HG03039 (cell line): ENCODE data around the gene ERG.

Experiments
- ATAC-seq: cut with Tn5 transposase; IDR thresholded peaks from one replicate; pipeline ENCODE4 v1.9.1; 2021; ENCODE audit warnings: mild to moderate bottlenecking, moderate library complexity; ENCODE audit not compliant: unreplicated experiment

ERG gene

DNA sequence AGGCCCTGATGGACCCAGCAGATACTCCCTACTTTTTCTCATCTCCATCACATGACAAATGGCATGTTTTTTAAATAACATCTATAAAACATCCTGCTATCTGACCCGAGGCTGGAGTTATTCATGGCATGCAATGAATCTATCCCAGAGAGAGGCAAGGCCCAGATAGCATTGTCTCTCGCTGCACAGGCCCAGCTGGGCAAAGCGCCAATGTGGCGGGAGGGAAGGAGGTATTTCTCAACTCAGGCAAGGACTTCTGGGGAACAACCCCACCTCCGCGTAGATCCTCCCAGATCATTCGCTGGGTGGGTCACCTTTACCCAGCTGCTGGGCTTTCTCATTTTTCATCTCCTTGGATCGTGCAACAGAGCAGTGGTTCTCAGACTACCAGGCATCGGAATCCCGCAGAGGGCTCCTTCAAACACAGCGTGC is 59.8 kb downstream of the ERG start:
- ATAC-seq = no peak

DNA sequence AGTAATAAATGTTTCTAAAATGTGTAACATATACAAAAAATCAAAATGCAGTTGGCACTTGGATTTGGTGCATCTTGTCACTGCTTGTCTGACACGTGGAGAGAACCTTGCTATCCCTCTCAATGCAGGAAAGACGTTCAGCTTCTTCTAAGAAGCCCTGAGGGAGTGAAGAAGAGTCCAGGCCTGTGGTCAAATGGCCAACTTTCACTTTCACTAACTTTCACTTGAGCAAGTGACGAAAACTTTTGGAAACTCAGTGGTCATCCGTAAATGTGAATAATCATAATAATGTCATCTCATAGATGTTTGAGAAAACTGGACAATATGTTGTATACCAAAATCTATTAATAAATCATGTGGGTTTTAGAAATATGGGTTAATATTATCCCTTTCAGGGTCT is 61.9 kb downstream of the ERG start:
- ATAC-seq = no peak

DNA sequence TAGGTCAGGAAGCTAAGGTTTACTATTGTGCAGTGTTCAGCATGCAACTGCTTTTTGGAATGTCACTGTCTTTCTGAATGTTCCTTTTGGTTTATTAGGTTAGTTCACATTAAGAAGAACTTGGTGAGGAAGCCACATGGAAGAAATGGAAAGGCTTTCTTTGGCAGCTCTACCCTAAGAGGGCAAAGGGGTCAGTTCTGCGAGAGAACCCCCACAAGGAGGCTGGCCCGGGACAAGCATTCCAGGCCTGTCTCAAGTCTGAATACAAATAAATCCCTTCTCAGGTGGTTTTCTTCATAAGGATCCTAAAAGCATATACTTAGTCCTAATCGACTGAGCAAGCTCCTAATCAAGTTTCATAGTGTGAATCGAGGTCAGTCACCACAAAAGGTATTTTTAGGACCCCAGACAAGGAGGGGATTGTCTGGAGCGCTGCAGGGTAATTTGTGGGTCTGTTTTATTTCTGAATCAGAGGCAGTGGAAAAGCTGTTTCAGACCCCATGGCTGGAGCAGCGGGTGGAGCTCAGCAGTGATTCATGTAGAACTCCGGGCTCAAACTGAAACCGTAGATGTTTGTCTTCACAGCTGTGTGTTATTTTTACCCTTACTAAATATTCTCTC is 63.3 kb downstream of the ERG start:
- ATAC-seq = no peak

DNA sequence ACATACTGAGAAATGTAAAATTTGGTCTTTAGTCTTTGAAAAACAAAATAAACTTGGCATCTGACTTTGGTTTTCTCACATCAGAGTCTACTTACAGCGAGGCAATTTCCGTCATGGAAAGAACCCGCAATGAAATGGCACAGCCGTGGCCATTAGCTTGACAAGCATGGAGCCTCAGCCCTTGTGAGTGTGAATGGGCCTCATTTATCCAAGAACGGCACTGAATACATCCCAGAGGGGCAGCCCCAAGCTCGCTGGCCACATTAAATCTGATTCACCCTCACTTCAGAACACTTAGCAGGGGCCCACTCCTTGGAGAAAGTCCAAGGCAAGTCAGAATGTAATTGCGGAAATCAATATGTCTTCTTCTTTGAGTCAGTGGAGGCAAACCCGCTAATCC is 64.8 kb downstream of the ERG start:
- no peak for ATAC-seq

DNA sequence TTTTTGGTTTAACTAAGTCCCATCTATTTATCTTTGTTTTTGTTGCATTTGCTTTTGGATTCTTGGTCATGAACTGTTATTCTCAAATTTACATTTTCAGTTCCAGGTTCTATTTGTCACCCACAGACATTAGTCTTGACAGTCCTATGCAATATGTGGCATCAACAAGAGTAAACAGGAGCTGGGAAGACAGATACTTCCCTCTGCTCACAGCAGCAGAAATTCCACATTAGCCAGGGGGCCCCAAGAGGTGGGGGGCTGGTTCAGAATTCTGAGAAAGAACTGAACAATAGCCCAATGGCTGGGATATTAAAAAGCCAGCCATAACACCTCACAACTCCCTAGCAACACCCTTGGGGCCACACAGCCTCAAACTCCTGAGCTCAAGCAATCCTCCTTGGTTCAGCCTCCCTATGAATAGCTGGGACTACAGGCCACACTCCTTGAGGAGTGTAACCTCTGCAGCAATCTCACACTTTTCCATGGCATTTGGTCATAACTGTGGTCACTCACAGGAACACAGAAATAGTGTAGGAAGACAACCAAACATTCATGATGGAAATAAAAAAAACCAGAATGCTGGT is 67.8 kb downstream of the ERG start:
- no peak for ATAC-seq

DNA sequence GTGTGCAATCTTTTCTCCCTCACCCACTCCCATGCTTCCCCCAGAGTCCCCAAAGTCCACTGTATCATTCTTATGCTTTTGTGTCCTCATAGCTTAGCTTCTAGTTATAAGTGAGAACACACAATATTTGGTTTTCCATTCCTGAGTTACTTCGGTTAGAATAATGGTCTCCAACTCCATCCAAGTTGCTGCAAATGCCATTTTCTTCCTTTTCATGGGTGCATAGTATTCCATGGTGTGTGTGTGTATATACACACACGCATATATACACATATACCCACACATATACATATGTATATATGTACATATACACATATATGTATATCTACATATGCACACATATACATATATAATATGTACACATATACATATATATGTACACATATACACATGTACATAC is 69.3 kb downstream of the ERG start:
- ATAC-seq = no peak

DNA sequence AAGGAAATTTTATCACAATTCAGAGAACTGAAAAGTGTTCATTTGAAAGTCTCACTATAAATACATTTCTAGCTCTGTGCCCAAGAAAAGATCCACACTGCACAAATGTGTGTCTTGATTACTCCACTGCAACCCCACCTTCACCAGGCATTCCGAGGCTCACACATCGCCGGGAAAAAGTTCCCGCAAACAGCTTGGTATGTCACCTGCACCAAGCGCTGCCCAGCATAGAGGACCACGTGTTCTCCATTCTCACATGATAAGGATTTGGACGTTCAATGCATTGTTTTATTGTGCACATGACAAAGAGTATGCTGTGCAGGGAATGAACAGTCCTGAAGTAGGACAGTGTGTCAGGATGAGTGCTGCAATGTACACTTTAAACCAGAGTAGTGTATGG is 70.1 kb downstream of the ERG start:
- ATAC-seq = no peak

DNA sequence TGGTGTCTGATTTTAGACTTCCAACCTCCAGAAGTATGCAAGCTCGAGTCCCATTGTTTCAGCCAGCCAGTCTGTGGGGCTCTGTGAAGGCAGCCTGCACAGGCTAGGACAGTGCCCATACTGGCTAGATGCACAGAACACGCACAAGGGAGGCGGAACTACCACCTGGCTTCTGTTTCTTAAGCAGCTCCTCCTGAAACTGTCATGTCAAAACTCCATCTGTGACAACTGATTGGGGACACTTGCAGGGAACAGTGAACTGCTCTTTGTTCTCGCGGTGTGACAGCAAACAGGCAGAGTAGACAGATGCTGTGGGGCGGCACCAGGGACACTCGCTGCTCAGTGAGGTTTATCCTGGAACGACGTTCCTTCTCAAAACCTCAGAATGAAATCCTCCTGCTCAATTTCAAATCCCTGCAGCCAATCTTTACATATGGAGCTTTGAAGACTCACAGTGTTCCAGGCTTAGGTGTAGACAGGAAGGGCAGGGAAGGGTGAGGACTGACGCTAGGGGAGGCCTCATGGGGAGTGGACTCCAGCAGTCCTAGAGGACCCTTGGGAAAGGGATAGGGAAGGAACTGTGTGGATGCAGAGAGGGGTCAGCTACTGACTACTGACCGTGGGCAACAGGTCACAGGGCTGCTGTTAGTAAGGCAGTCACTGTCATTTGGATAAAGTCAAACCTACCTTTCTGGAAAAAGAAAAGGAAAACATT is 73.8 kb downstream of the ERG start:
- ATAC-seq = no peak

DNA sequence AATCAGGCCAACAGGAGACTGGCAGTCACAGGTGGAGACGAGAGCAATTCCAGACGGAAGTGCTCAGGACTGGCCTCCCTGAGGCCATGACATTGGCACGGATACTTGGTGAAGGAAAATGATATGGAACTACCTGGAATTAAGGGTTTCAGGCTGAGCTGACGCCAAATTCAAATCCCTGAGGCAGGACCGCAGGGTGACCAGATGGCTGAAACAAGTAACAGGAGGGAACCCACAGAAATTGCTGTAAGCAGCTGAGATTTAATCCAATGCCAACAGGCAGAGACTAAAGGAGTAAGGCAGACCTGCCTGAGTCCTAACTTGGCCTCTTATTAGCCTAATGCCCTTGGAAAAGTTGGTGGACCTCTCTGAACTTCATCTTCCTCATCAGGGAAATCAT is 76.2 kb downstream of the ERG start:
- no peak for ATAC-seq

DNA sequence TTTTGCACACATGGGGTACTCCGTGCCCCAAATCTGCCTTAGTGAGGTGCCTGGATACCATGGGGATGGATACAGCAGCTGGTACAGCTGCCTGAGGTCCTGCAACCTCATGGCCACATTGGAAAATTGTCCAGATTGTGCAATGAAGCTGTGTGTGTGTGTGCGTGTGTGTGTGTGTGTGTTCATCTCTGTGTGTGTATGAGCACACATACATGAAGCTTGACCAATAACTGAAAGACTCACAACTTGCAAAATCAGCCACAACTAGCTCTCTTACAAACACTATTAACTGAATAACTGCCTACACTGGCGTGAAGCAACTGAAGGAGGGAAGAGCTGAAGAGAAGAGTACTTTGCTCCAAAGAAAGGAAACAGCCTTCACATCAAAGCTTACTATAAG is 78.1 kb downstream of the ERG start:
- ATAC-seq = no peak

DNA sequence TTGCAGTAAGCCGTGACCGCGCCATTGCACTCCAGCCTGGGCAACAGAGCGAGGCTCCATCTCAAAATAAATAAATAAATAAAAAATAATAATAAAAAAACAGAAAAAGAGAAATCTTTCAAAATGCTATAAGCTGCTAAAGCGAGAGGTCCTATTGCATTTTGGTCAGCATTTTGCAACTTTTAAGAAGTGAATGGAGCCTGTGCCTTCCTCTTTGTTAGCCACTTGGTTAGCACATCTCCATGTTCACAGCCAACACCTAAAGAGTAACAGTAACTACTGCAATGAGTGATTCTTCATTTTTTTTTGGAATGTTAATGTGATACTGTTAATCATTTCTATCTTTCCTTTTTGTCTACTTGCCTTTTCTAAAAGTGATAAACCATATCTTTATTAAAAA is 80.6 kb downstream of the ERG start:
- no peak for ATAC-seq

DNA sequence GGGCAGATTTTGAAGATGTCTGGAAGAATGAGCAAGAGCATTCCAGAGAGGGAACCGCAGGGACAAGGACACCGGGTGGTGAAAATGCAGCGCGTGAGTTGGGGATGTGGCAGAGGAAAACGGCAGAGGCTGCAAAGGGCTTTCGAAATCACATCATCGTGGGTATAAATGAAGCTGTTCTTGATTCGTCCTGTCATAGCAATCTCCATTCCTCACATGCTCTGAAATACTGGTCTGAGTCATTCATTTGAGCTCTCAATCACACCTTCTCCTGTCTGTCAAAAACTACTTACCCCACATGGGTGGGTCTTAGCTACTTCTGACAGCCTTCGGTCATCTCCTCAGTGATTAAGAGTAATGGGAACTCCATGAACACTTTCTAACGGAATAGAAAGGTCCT is 81.5 kb downstream of the ERG start:
- ATAC-seq = no peak

DNA sequence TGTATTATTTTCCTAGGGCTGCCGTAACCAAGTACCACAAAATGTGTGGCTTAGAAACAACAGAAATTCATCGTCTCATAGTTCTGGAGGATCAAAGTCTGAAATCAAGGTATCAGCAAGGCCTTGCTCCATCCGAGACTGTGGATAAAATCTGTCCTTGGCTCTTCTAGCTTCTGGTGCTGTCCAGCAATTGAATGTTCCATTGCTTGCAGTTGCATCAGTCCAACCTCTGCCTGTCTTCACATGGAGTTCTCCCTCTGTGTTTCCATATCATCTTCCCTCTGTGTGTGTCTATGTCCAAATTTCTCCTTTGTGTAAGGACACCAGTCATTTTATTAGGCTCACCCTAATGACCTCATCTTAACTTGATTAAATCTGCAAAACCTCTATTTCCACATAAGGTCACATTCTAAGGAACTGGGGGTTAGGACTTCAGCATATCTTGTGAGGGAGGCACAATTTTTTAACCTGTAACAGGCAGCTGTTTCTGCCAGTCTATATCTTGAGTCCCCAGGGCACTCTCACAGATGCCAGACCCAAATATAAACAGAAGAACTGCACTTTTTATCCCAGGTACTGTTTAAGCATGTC is 84.2 kb downstream of the ERG start:
- no peak for ATAC-seq

DNA sequence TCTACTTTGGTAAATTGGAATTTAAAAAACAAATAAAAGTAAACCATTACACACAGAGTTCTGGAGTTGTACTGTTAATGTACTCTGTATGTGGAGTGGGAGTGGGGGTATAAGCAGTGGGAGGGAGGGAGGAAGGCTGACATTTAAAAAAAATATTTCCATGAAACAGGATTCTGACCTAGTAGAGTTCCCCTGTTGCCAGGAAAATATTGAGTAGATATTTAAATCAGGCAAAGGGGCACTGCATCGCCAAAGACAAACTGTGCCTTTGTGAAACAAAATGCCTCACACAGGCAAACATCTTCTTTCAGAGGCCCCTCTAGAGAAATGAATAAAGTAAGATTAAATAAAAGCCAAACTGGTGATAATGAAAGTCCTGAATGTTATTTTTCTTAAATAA is 87.8 kb downstream of the ERG start:
- ATAC-seq = no peak

DNA sequence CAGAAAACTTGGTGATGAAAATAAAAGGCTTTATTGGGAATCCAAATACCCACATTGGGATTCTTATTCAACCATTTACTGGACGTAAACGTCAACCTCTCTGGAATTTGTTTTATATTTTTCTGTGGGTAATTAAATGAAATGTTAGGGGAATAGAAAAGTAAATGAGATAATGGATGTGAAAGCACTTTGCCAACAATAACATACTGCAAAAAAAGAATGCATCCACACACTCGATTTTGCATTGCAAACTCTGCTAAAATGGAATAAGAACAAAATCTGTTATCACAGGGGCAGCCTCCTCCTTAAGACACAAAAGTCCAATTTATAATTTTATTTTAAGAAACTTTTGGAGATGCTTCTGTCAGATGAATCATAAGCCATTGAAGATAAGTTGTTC is 88.4 kb downstream of the ERG start:
- ATAC-seq = no peak

DNA sequence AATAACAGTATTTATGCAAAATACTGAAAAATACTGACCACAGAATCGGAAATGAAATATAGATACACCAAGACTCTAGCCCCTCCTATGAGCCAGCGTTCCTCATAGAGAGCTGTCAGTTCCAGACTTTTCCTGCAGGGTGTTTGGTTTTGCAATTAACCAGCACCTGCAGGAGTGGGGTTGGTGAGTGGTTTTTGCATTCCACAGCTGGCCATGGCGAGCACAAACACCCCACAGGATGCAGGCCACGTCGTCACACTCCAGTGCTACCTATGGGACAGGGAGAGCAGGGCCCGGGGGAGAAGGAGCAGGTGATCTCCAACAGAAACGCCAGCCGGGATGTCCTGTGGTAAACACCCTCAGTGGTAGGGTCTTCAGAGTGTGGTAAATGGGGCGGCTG is 94.1 kb downstream of the ERG start:
- ATAC-seq = no peak

DNA sequence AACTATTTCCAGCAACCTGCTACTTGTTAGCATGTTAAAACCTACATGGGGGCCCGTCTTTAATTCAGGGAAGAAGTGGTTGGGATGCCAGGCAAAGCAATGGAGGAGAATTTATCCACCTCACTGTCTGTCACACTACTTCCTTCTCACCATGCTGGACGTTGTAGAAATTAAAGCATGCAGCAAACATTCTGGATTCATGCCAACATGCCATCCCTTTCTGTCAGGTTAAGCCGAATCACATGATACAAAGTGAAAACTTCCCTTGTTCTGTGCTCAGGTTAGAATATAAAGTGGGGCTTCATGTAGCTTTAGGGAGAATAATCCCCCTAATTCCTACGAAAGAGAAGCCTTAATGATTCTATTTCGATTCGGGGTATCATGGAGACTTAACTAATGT is 95.5 kb downstream of the ERG start:
- no peak for ATAC-seq

DNA sequence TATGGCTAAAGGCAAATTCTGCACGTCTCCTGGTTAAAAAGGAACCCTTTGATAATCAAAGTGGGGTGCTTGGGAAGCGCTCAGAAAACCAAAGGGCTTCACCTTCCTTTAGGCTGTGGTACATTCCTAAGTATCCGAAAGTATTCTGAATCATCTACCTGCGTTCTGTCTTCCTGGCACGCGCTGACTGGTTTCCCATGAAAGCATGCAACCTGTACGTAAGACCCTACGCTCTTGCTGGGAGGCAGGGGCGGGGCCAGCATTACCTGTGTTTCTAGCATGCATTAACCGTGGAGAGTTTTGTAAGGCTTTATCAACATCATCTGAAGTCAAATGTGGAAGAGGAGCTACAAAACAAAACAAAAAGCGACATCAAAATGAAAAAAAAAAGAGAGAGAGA is 96.0 kb downstream of the ERG start:
- no peak for ATAC-seq

DNA sequence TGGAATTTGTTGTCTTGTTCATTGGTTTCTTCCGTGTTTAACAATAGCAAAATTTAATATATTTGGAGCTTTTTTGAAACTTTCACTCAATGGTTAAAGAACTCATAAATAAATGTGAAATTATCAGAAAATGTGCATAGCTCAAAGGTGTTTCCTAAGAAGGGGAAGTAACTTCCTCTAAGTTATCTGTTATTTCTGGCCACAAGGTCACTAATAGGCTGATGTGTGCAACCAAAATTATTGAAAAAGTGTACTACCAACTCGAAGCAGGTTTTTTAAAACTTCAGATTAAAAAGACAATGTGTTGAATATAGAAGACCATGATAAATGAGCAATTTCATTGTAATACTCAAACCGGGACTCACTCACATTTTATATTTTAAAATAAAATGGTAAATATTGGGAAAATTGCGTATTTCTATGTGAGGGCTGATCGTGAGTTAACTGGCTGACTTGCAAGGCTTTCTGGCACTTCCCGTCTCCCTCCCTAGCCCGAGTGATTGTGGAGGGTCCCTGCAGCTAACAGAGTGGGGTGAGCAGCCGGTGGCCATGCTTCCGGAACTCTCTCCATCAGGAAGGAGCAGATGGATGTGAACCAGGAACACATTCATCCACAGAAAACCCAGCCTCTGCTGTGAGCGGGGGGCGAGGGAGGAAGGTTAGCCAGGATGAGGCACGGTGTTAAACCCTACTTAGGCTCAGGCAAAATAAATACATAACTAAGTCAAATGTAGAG is 96.9 kb downstream of the ERG start:
- no peak for ATAC-seq

DNA sequence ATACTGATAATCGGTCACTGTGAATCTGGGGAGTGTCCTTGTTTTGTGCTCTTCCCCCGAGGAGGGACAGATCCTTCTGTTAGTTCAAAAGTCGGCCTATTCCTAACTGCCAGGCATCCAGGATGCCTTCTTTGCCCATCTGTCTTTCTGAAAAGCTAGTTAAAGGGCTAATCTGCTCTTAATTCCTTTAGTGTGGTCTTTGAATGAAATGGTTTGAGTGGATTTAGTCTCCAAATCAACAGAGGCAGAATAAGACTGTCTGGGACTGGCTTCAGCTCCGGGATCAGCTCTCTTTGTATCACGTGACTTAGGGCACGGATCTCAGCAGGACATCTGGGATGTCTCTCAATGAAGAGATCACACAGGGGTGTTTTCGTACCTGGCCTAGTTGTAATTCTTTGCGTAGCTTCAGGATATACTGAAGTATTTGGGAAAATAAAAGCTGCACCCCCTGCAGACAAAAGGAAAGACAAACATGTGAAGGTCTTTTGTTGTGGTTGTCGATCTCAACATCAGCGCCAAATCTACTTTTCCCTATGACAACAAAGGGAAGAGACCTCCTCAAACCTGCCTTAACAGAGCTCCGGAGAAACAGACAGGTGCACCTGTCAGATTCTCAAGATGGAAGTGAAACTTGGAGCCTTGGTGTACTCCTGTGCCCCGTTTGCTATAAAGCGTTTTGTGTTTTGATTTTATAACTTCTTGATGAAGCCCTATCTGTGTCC is 97.9 kb downstream of the ERG start:
- ATAC-seq = no peak

DNA sequence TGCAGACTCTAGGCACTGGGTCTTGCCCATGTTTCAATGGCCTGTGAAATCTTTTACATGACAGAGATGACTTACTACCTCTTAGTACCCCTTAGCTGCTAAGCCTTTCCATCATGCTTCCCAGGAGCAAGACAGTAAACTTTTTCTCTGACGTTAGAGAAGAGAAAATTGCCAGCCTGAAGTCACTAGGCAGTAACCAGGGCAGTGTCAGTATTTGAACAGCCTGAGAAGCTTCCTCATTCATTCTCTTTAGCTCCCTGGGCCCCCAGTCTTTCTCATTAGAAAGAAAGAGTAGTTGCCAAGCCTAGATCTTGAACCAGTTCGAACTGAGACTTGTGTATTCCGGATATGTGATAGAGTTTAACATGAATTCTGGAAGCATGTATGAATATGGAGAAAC is 99.2 kb downstream of the ERG start:
- no peak for ATAC-seq
